IPS DF 4.7 (cell line): ENCODE data around the gene SENP3.

Source experiments
- DNase-seq: peaks from one replicate; pipeline ENCODE4 v3.0.0-alpha.2; 2013; ENCODE audit warnings: low spot score; ENCODE audit errors: extremely low read depth

SENP3 gene

GRCh38 chr17:7575959-7576358, 14.2 kb downstream of the SENP3 start:
- DNase-seq, result no peak

- no peak for DNase-seq
Observed at GRCh38 chr17:7576432-7576937, 14.8 kb downstream of the SENP3 start.

- no peak for DNase-seq
Observed at GRCh38 chr17:7577327-7578199, 15.8 kb downstream of the SENP3 start.

- DNase-seq, result no peak
Observed at GRCh38 chr17:7579001-7579833, 17.5 kb downstream of the SENP3 start, which contains the start of gene CD68. TSS of gene CD68 (plus strand) at chr17:7579638. CDS start at chr17:7579678, 40 bp downstream.

GRCh38 chr17:7579834-7580603, 18.3 kb downstream of the SENP3 start:
- no peak for DNase-seq

- no peak for DNase-seq
Observed at GRCh38 chr17:7580604-7581575, 19.2 kb downstream of the SENP3 start.

GRCh38 chr17:7582396-7583252, 20.9 kb downstream of the SENP3 start:
- no peak for DNase-seq

- DNase-seq, result no peak
Observed at GRCh38 chr17:7583253-7584109, 21.8 kb downstream of the SENP3 start, which contains the start of gene MPDU1. TSS of gene MPDU1 (plus strand) at chr17:7583852. CDS start at chr17:7583863, 11 bp downstream.

- no peak for DNase-seq
Observed at GRCh38 chr17:7586673-7587419, 25.1 kb downstream of the SENP3 start.

- DNase-seq, result no peak
Observed at GRCh38 chr17:7587420-7588151, 25.9 kb downstream of the SENP3 start.

- no peak for DNase-seq
Observed at GRCh38 chr17:7588553-7589203, 27.0 kb downstream of the SENP3 start.

GRCh38 chr17:7589204-7589868, 27.6 kb downstream of the SENP3 start:
- DNase-seq, result no peak

- no peak for DNase-seq
Observed at GRCh38 chr17:7589891-7590691, 28.4 kb downstream of the SENP3 start, which contains the start of gene SOX15. TSS of gene SOX15 (minus strand) at chr17:7590094. CDS start at chr17:7589676, 418 bp downstream.

GRCh38 chr17:7590743-7591142, 29.0 kb downstream of the SENP3 start:
- DNase-seq, result no peak

GRCh38 chr17:7591596-7591995, 29.9 kb downstream of the SENP3 start:
- no peak for DNase-seq
